ENCODE measurements around the gene APRT. TPM values are rescaled to one million over a fixed set of nuclear protein-coding genes. Genes with fewer than 3 reads are reported as not detected.

APRT gene
- total and polyA plus RNA-seq, 9 of the 15 experiments (the other 6 are each of a cell fraction or from before 2014, with no cell fraction given), result 41.7 to 409 (median 146) TPM

- TF ChIP-seq RAD21 (CRISPR knock-in tag; conservative IDR thresholded peaks at IDR 0.05 in 1 of 2, IDR thresholded peaks at IDR 0.05 in 1 of 2), result peak; percentile 57 to 72
- TF ChIP-seq ZFP36 (IDR thresholded peaks at IDR 0.05; ENCODE audit: low read depth, low read length, partially characterized antibody), result no peak
- TF ChIP-seq, protein P1, sequence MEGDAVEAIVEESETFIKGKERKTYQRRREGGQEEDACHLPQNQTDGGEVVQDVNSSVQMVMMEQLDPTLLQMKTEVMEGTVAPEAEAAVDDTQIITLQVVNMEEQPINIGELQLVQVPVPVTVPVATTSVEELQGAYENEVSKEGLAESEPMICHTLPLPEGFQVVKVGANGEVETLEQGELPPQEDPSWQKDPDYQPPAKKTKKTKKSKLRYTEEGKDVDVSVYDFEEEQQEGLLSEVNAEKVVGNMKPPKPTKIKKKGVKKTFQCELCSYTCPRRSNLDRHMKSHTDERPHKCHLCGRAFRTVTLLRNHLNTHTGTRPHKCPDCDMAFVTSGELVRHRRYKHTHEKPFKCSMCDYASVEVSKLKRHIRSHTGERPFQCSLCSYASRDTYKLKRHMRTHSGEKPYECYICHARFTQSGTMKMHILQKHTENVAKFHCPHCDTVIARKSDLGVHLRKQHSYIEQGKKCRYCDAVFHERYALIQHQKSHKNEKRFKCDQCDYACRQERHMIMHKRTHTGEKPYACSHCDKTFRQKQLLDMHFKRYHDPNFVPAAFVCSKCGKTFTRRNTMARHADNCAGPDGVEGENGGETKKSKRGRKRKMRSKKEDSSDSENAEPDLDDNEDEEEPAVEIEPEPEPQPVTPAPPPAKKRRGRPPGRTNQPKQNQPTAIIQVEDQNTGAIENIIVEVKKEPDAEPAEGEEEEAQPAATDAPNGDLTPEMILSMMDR (IDR thresholded peaks at IDR 0.05 in 2 of 3, conservative IDR thresholded peaks at IDR 0.05 in 1 of 3; ENCODE audit: insufficient read depth in 2 of 3, low read depth in 1 of 3, low read length in 3 of 3), result peak; percentile 79 to 89 (median 85)
- TF ChIP-seq STAG1 (CRISPR knock-in tag; IDR thresholded peaks at IDR 0.05; ENCODE audit: borderline replicate concordance), result no peak
- peak; percentile 57 for TF ChIP-seq XRCC5 (IDR thresholded peaks at IDR 0.05; ENCODE audit: low read depth, low read length)
- no peak for TF ChIP-seq ZNF133 (CRISPR knock-in tag; IDR thresholded peaks at IDR 0.05)
- no peak for TF ChIP-seq DMBX1 (CRISPR knock-in tag; IDR thresholded peaks at IDR 0.05; ENCODE audit: borderline replicate concordance)
- TF ChIP-seq TAF7 (tag; IDR thresholded peaks at IDR 0.05), result no peak
- TF ChIP-seq, protein P2, sequence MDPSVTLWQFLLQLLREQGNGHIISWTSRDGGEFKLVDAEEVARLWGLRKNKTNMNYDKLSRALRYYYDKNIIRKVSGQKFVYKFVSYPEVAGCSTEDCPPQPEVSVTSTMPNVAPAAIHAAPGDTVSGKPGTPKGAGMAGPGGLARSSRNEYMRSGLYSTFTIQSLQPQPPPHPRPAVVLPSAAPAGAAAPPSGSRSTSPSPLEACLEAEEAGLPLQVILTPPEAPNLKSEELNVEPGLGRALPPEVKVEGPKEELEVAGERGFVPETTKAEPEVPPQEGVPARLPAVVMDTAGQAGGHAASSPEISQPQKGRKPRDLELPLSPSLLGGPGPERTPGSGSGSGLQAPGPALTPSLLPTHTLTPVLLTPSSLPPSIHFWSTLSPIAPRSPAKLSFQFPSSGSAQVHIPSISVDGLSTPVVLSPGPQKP (CRISPR knock-in tag; IDR thresholded peaks at IDR 0.05), result no peak
- TF ChIP-seq TAF1 (IDR thresholded peaks at IDR 0.05; ENCODE audit: control insufficient read depth, extremely low read depth, insufficient read depth, low read length, severe bottlenecking), result no peak
- no peak for TF ChIP-seq ZNF780A (CRISPR knock-in tag; IDR thresholded peaks at IDR 0.05)
- TF ChIP-seq REST (IDR thresholded peaks at IDR 0.05; ENCODE audit: borderline replicate concordance), result peak; percentile 51; the same call in 1 of the 2 replicates
- TF ChIP-seq REST (CRISPR knock-in tag; IDR thresholded peaks at IDR 0.05; ENCODE audit: low read depth), result no peak
- 0 out of 2 replicates have a peak, but pooled peaks have one; percentile 6 for TF ChIP-seq CC2D1A (IDR thresholded peaks at IDR 0.05)
- TF ChIP-seq, protein P3, sequence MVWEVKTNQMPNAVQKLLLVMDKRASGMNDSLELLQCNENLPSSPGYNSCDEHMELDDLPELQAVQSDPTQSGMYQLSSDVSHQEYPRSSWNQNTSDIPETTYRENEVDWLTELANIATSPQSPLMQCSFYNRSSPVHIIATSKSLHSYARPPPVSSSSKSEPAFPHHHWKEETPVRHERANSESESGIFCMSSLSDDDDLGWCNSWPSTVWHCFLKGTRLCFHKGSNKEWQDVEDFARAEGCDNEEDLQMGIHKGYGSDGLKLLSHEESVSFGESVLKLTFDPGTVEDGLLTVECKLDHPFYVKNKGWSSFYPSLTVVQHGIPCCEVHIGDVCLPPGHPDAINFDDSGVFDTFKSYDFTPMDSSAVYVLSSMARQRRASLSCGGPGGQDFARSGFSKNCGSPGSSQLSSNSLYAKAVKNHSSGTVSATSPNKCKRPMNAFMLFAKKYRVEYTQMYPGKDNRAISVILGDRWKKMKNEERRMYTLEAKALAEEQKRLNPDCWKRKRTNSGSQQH (CRISPR knock-in tag; IDR thresholded peaks at IDR 0.05), result no peak
Observed at GRCh38 chr16:88857728-88858339, 46.1 kb upstream of the APRT start (continued).
